ENCODE data around the gene HERC5. TPM values are rescaled to one million over a fixed set of nuclear protein-coding genes. Genes with fewer than 3 reads are reported as not detected.
A peak's percentile ranks its signal among the peaks of the same experiment; 100 is the strongest.
"Not testable (repeated sequence)": the region's sequence is repeated elsewhere in the genome, so short reads cannot be mapped to it uniquely, and the experiment has no call there.

HERC5 gene
- total RNA-seq, 2 donors from 2014 or later: 3.7 to 5.7 TPM

DNA sequence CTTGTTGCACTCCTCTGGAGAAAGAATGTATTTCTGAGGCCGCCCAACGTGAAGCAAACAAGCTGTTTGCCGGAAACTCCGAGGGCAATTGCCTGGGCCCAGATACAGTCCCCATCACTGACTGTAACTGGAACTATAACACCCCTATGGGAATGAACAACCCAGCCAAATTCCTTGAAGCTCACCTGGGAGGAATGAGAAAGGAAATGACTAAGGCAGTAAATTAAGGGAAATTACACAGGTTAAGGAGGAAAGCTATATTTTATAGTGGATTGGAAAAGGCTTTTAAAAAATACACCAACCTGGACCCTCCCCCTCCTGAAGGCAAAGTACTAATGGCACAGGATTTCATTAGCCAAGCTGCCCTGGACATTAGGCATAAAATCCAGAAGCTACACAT lies 11.7 kb upstream of the HERC5 start:
- DNase-seq (ENCODE audit: low spot score): no peak
- intact Hi-C loops (cut with DNase I): no loop called here

DNA sequence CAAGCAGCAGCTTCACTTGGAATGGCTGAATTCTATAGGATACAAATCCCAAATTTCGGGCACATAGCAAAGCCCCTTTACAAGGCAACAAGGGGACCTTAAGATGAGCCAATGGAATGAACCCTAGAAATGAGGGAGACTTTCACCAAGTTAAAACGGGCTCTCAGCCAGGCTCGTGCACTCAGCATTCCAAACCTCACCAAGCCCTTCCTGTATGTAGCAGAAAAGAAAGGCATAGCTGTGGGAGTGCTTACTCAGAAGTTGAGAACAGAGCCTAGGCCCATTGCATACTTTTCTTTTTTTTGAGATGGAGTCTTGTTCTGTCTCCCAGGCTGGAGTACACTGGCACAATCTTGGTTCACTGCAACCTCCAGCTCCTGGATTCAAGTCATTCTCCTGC lies 10.8 kb upstream of the HERC5 start:
- no peak for DNase-seq (ENCODE audit: low spot score)
- intact Hi-C loops (cut with DNase I): no loop called here

DNA sequence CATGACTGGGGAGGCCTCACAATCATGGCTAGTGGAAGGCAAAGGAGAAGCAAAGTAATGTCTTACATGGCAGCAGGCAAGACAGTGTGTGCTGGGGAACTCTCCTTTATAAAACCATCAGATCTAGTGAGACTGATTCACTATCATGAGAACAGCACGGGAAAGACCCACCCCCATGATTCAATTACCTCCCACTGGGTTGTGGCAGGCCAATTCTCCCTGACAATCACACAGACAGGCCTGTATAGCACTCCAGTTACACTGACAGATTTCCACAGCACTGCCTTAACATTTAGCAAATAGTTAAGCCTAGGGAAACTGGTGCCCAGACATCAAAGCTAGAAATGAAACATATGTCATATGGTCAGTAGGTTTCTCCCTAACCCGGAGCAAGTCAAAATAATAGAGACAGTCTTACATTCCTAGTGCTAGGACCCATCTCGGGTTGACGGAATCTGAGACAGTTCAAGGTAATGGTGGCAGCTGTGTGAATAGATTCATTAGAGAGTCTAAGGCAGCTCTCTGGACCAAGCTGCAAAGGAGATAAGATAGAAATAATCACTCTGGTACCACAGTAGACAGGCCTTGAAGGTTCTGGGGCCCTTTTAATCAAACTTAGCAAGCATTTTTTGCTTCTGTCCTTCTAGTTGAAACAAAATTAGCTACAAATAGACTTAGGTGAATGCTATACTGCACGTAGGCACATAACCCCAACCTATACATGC lies 9.4 kb upstream of the HERC5 start:
- intact Hi-C loops (cut with DNase I): no loop called here
- DNase-seq (ENCODE audit: low spot score): no peak

DNA sequence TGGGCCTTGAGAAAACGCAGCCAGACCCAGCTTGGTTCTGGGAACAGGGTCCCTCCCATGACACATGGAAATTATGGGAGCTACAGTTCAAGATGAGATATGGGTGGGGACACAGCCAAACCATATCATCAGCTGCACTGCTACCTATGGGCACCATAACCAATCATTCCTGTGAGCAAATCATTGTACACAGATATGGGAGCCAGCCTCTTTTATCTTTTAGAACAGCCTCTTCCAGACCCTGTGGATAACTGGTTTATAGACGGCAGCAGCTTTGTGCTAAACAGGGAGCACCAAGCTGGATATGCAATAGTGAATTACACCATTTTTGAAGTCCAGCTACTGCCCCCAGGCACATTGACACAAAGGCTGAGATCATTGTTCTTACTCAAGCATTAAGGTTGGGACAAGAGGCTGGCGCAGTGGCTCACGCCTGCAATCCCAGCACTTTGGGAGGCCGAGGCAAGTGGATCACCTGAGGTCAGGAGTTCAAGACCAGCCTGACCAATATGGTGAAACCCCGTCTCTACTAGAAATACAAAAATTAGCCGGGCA lies 8.6 kb upstream of the HERC5 start:
- intact Hi-C loops (cut with DNase I); DNase-seq (ENCODE audit: low spot score): not testable (repeated sequence)

DNA sequence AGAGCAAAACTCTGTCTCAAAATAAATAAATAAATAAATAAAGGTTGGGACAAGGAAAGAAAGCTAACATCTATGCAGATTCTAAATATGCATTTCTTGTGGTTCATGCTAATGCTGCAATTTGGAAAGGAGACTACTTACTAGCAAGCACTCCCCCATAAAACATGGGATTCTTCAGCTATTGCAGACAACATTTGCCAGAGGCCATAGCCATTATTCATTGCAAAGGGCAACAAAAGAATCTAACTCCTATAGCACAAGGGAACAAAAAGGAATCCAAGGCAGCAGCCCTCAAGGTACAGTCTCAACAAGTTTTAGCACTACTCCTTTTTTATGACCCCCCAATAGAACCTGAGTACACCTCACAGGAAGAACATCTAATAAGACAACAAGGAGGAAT lies 8.0 kb upstream of the HERC5 start:
- intact Hi-C loops (cut with DNase I): no loop called here
- no peak for DNase-seq (ENCODE audit: low spot score)

DNA sequence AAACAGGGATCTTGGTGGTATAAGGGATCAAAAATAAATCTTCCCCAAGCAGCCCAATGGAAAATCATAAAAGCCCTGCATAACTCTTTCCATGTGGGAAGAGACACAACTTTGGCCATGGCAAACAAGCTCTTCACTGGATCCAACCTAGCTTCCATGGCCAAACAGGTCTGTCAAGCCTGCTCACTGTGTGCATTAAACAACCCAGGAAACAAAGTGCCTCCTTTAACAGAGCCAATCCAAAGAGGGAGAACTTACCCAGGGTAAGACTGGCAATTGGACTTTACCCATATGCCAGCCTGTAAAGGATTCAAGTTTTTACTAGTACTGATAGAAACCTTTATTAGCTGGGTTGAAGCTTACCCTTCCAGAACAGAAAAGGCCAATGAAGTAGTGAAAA lies 7.6 kb upstream of the HERC5 start:
- intact Hi-C loops (cut with DNase I): no loop called here
- DNase-seq (ENCODE audit: low spot score): no peak

DNA sequence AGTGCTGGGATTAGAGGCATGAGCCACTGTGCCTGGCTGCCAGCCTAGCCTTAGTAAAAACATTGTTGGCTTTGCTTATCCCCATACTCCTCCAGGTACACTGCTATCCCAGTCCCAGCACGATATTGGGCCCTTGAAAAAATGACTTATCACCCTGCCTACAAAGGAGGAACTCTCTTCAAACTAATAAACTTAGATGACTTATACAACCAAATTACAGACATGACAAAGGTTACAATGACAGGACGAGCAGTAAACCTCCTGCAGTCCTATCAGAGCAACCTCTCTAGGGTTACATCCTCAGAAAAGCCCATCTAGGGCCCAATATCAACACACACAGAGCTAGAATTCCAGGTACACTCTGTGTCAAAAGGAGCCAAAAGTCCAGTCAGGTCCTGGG lies 5.7 kb upstream of the HERC5 start:
- intact Hi-C loops (cut with DNase I): loop anchor here in 1 of 2 donors (10.0 kb wide), 1 partner anchor 226 kb away; no protein-coding TSS in a partner anchor

DNA sequence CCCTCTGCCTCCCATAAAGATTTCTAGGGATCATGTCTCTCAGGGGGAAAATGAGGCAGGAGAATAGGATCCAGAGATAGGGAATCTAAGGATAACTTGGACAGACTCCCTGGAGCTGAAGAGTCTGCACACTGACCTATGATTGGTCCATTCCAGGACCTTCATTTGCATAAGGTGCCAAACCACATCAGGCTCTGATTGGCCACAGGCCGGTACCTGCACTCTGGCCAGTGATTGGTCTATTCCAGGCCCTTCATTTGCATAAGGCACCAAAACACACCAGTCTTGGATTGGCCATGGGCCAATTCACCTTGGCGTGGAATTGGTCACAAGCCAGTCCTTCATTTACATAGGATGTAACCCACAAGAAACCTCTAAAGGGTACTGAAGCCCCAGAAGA lies 4.0 kb upstream of the HERC5 start:
- no peak for DNase-seq (ENCODE audit: low spot score)
- intact Hi-C loops (cut with DNase I): loop anchor here in 1 of 2 donors (10.0 kb wide), 1 partner anchor 228 kb away; no protein-coding TSS in a partner anchor

More for the DNA sequence above, 5.7 kb upstream of the HERC5 start:
- DNase-seq (ENCODE audit: low spot score): no peak

DNA sequence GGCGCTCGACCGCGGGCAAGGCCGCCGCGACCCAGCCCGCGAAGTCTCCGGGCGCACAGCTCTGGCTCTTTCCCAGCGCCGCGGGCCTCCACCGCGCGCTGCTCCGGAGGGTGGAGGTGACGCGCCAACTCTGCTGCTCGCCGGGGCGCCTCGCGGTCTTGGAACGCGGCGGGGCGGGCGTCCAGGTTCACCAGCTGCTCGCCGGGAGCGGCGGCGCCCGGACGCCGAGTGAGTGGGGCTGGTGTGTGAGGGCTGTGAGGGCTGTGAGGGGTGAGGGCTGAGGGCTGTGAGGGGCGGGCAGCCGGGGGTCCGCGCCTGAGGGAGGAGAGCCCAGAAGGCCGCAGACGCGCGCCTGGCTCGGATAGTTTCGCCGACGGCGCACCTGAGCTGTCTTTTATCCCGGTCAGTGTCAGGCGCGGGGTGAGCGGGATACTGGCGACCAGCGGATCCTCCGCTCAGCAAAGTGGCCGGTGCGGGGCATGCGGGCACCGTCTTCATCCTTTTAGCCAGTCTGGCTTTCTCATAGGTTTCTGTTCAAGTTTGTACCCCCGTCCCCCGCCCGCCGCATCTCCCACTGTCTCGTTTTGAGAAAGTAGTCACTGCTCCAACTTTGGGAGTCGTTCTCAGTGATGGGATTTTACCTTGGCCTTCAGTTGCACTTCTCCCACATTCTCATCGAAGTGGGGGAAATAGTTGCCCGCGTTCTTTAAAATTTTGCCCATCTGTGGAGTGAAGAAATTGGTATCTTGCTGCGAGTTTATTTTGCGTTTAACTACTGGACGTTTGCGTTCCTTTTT lies 586 bp downstream of the HERC5 start:
- intact Hi-C loops (cut with DNase I): loop anchor here in 1 of 2 donors (10.0 kb wide), 1 partner anchor 233 kb away; no protein-coding TSS in a partner anchor
- peak; percentile 84 for DNase-seq (ENCODE audit: low spot score)

DNA sequence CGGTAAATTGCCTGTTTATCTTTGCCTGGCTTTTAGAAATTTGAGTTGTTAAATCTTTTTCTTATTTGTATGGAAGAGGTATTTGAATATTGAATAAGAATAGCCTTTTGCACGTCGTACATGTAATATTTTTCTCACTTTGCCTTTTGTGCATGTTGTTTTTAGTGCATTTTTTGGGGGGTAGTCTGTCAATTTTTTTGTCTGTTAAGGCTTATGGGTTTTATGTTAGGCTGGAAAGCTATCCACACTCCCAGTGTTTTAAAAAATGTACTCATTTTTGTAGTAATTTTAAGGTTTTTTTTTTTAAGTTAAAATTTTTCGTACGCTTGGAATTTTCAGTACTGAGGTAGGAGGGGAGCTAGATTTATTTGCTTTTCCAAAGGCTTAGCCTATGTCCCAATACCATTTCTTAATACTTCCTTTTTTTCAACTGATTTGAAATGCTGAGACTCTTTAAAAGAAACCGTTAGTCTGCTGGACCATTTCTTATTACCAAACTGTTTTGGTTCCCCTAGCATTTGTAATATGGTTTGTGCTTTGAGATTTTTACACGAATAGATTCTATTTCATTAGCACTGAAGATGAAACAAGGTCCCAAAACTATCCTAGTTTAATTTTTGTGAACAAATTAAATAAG lies 1.3 kb downstream of the HERC5 start:
- intact Hi-C loops (cut with DNase I): loop anchor here in 1 of 2 donors (10.0 kb wide), 1 partner anchor 233 kb away; no protein-coding TSS in a partner anchor
- no peak for DNase-seq (ENCODE audit: low spot score)

DNA sequence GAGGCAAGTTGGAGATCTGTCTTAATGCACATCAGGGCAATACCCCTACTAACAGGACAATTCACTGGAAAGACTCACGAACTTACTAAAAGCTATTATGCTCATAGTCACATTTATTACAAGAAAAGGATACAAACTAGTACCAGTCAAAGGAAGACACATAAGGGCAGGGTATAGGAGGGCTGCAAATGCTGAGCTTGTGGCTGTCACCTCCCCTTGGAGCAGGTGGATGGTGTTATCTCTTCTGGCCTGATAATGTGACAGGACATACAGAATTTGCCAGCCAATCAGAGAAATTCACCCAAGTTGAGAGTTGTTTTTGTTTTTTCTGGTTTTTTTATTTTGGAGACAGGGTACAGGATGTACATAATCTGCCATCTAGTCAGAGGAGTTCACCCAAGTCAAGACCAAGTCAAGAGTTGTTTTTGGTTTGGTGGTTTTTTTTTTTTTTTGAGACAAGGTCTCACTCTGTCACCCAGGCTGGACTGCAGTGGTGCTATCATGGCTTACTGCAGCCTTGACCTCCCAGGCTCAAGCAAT lies 8.8 kb downstream of the HERC5 start:
- no peak for DNase-seq (ENCODE audit: low spot score)
- intact Hi-C loops (cut with DNase I): no loop called here

DNA sequence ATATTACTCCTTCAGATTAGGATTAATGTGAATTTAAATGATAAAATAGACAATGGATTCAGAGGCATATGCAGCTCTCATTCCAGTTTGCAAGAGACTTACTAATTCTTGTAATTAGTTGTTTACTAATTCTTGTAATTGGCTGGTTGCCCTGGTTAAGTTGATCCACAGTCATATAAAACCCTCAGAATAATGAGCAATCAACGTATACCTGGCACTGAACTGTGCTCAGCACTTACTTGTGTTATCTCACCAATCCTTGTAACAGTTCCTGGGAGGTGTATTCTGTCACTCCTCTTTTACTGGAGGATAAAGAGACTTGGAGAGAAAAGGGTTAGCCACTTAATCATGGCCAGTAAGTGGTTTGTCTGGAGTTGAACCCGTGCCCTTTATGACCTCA lies 10.5 kb downstream of the HERC5 start:
- no peak for DNase-seq (ENCODE audit: low spot score)
- intact Hi-C loops (cut with DNase I): no loop called here

DNA sequence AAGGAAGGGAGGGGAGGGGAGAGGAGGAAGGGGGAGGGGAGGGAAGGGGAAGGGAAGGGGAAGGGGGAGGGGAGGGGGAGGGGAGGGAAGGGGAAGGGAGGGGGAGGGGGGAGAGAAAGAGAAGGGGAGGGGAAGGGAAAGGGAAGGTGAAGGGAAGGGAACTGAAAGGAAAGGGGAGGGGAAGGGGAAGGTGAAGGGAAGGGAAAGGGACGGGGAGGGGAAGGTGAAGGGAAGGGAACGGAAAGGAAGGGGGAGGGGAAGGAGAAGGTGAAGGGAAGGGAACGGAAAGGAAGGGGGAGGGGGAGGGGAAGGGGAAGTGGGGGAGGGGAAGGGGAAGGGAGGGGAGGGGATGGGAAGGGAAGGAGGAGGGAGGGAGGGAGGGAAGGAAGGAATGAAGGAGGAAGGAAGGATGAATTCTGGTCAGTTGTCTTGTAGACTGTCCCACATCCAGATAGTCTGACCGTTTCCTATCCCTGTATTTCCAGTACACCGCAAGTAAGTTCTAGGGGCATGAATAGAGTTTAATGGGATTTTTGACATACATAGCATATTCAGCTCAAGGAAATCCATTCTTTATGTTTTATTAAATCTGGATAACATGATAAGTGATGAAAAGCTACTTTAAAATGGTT lies 20.4 kb downstream of the HERC5 start:
- intact Hi-C loops (cut with DNase I): no loop called here
- no peak for DNase-seq (ENCODE audit: low spot score)

DNA sequence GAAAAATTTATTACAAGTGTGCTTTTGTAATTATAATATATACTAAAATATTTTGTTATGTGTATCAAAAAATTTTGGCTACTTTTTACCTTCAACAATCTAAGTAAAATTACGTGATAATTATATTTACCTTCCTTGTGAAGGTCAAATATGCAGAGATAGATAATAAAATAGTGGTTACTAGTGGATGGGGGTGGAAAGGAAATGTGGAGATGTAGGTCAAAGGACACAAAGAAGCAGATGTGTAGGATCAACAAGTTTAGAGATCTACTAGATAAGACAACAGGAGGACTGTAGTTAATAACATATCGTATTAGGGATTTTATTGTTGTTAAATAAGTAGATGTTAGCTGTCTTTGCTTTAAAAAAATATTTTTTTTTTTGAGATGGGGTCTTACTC lies 21.3 kb downstream of the HERC5 start:
- no peak for DNase-seq (ENCODE audit: low spot score)

DNA sequence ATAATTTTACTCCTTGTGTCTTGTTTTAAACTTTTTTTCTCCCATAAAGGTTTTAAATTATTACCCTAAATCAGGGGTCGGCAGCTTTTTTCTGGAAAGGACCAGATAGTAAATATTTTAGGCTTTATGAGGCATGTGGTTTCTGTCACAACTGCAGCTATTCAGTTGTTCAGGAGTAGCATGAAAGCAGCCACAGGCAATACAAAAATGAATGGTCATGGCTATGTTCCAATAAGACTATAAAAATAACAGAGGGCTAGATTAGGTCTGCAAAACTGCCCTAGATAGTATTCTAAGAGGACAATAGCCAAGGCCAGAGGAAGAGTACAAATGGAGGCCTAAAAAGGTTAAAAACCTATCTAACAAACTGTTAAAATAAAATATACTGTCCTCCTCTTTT lies 24.6 kb downstream of the HERC5 start:
- no peak for DNase-seq (ENCODE audit: low spot score)
- intact Hi-C loops (cut with DNase I): no loop called here

More for the DNA sequence above, 21.3 kb downstream of the HERC5 start:
- intact Hi-C loops (cut with DNase I): no loop called here

DNA sequence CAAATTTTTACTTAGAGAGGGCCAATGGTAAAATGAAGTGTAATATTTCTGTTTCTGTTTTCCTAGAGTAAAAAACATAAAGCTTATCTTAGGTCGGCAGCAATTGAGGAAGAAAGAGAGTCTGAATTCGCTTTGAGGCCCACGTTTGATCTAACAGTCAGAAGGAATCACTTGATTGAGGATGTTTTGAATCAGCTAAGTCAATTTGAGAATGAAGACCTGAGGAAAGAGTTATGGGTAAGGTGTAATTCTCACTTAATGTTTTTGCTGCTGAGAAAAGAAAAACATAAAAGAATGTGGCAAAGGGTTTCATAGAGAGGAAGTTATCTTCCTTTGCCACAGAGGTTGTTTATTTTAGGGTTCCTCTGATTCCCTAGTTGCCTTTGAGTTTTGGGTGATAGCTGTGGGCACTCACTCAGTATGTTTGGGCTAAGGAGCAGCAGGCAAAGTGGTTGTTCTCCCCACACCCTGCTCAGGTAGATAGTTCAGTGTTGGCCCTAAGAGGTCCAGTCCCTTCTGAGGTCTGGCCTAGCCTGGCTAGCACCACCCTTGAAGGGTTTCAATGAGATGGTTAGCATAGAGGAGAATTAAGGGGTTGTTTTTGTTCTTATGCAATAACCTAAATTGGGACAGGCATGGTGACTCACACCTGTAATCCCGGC lies 32.3 kb downstream of the HERC5 start:
- intact Hi-C loops (cut with DNase I): no loop called here
- DNase-seq (ENCODE audit: low spot score): no peak

DNA sequence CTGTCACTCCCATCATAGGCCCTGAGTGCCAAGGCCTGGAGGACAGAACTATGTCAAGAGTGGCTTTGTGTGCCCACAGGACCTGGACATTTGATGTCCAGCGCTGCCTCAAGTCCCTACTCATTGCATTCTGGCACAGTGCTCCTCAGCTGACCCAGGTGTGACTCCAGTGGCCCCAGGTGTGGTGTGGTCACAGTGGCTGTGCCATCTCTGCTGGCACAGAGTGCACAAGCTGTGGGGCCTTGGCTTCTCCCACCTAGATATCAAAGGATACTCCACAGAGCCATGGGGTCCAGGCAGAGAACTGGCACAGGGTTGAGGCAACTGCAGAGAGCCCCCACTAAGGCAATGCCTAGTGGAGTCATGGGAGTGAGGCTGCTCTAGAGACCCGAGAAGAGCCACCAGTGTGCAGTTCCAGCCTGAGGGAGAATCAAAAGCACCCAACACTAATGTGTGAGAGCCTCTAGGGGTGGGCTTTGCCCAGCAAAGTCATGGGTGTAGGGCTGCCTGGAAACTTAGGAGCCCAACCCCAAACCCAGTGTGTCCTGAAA lies 41.0 kb downstream of the HERC5 start:
- DNase-seq (ENCODE audit: low spot score): no peak
- intact Hi-C loops (cut with DNase I): no loop called here

DNA sequence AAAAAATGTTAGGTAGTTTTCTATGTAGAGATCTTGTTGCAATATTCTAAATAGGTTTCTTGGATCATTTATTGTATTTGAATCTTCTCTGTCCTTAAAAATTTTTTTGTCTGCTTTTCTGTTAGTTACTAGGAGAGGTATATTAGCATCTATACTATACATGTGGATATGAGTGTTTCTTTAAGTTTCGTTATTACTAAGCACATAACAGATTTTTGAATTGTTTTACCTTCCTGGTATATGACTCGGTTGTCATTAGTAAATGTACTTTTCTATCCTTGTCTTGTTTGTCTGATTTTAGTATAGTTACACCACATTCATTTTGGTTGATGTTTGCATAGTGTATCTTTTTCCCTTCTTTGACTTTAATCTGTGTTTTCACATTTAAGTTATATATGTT lies 46.4 kb downstream of the HERC5 start:
- no peak for DNase-seq (ENCODE audit: low spot score)
- intact Hi-C loops (cut with DNase I): no loop called here

Data from posterior vena cava (tissue), 2 donors.